AG08396 (cell line): ENCODE results near the gene TMEM26.

Experiments
- DNase-seq: peaks from one replicate; pipeline ENCODE4 v3.0.0; 2012; ENCODE audit warnings: low spot score, mixed read lengths

TMEM26 gene

GRCh38 chr10:61452655-61453641 lies at the start of gene TMEM26:
Gene TMEM26, minus strand, starts transcription at chr10:61453381. Its CDS starts 300 bp downstream, at chr10:61453081.
- DNase-seq = peak; percentile 28

GRCh38 chr10:61500460-61500859 lies 47.3 kb upstream of the TMEM26 start:
- no peak for DNase-seq

DNA sequence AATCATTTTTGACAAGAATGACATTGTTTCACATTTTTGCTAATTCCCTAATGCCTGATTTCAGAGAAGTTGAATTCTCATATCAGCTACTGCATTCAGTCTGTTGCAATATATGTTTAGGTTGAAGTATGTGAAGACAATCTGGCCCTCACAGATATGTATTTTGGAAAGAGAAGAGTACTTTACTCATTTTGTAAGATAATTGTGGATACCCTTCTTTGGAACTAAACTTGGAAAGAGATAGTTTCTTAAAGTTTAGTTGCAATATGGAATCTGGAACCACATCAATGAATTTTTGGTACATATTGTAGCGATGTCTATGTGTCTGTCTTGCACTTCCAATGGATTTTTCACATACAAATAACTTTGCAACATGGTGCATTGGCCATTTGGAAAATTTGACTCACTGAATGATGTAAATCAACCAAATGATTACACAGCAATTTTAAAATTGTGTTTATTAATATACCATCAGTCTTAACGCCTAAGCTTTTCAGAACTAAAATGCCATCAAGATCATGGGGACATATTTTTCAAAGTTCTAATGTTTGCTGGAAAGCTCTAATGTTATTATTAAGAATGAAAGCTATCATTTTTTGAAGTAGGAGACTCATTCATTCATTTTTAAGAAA lies 39.3 kb upstream of the TMEM26 start:
- DNase-seq = no peak

DNA sequence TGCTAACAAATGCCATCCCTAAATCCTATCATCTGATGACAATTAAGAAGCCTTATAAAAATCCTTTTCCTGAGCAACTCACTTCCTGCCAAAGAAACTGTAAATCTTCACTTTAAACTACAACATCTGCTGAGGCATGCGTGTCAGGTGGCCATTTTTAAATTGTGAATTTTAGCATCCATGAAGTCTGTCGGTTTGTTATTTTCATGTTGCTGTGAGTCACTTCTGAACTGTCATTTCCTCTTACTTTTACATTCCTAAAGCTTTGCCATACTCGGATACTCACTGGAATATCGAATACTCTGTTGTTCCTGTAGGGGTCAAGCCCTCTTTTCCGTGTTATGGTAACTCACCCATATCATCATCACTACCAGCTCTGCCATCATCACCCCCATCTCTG lies 34.3 kb upstream of the TMEM26 start:
- peak; percentile 23 for DNase-seq

- DNase-seq = no peak
Observed at GRCh38 chr10:61486738-61487396, 33.7 kb upstream of the TMEM26 start.

DNA sequence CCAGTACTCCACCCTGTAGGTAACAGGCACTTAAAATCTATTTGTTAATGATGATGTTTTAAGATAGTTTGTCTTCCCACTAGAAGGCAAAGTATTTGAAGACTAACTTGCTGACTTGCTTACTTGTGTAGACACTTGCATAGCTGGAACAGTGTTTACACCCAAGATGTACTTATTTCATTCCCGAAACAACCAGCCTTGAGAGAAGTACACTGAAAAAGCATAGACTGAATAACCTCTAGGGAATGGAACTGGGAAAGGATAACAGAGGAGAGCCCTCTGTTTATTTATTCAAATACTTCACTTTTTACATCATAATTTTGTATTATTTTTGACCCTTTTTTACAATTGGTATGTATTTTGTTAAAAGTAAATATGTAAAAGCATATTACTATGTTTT lies 33.1 kb upstream of the TMEM26 start:
- no peak for DNase-seq

- no peak for DNase-seq
Observed at GRCh38 chr10:61481597-61481996, 28.4 kb upstream of the TMEM26 start.

DNA sequence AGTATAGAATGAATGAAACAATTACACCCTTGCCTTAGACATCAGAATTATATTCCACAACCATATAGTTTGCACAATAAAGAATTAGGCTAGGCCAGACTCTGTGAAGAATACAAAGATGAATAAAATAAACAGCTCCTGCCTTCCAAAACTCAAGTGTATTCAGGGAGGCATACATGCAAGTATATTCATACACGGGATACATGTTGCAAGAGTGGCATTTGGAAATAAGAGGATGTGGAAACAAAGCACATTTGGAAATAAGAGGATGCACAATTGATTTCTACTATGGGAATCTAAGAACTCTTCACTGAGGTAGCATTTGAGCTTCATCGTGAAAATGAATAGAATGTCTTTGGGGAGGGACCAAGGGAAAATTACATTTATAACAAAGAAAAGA lies 27.0 kb upstream of the TMEM26 start:
- no peak for DNase-seq

- DNase-seq = no peak
Observed at GRCh38 chr10:61478621-61479312, 25.6 kb upstream of the TMEM26 start.

DNA sequence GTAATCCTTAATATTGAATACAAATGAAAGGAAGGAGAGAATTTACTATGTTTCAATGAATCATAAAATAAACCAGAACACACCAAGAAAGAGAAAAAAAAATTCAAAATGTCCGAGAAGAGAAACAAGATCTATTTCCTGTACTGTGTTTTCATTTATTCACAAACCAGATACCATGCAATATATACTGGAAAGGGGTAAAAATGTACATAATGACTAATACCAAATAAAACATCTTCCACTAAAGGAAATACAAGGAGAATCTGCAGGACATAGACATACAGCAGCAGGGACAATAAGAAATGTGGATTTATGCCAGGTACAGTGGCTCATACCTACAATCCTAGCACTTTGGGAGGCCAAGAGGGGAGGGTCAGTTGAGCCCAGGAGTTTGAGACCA lies 24.3 kb upstream of the TMEM26 start:
- DNase-seq = no peak

GRCh38 chr10:61476529-61476928 lies 23.3 kb upstream of the TMEM26 start:
- no peak for DNase-seq

GRCh38 chr10:61475449-61475873 lies 22.3 kb upstream of the TMEM26 start:
- peak; percentile 5 for DNase-seq

- DNase-seq = no peak
Observed at GRCh38 chr10:61472090-61472674, 19.0 kb upstream of the TMEM26 start.

DNA sequence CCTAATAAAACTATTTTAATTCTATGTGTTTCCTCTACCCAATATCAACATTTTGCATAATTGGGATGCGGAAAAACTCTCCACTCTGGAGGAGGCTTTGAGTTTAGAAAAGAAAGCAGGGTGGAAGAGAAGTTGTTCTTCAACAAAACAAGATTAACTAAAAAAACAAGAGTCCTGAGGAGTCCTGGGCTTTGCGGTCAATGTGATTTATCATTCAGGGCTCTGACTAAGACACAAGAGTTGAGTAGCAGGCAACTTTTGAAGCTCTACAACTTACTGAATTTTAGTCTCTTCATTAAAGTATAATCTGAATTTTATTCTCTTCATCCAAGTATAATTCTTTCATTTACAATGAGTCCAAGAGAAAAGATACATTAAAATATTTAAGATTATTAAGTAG lies 18.3 kb upstream of the TMEM26 start:
- no peak for DNase-seq

DNA sequence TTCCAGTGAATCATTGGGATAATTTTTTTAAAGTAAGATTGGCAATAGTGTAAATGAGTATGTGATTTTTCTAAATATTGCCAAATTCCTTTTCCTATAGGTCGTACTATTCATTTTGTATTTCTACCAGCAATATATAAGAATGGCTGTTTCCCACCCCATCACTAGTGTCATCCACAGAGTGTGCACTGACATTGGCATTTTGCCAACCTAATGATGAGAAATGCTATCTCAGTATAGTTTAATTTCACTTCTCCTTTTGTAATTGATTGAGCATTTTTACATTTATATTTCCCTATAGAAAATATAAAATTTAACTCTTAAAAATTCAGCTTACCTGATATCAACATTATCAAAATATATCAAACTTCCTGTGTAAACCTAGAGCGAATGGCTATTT lies 17.6 kb upstream of the TMEM26 start:
- no peak for DNase-seq

GRCh38 chr10:61465901-61466632 lies 12.9 kb upstream of the TMEM26 start:
- no peak for DNase-seq

DNA sequence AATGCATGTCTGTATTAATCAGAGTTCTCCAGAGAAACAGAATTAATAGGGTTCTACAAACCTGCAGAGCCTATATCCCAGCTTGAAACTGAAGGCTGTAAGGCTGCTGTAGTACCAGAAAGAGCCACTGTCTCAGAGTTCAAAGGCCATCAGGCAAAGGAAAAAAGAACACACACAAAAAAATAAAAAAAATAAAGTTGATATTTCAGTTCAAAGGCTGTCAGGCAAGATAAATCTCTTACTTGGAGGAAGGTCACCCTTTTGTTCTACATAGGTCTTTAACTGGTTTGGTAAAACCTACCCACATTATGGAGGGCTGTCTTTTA lies 12.0 kb upstream of the TMEM26 start:
- DNase-seq = no peak

DNA sequence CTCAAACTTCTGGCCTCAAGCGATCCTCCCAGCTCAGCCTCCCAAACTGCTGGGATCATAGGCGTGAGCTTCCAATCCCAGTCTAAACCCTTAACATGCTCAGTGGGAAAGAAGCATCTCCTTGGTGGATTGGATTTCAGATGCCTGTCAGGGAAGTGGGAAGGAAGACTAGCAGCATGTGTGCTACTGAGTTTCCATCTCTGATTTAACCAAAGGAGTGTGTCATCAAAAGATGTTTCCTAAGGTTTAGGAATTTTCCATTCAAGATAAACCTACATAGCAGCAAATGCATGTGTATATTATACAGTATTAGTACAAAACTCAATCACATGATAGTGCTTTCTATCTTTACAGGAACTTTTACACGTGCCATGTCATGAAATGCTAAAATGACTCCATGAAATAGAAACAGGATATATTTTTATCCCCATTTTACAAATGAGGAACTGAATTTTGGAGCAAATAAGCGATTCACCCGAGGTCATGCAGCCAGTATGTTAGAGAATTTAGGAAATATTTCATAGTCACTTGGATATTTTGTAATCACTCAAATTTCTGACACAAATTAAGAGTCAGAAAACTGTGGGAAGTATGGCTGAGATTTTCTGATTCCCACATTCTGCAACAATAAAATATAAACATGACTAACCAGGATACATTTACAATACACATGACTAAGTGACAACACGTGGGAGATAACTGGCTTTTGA lies 11.4 kb upstream of the TMEM26 start:
- DNase-seq = peak; percentile 9

- no peak for DNase-seq
Observed at GRCh38 chr10:61463035-61463909, 10.1 kb upstream of the TMEM26 start.

- no peak for DNase-seq
Observed at GRCh38 chr10:61460835-61461234, 7.7 kb upstream of the TMEM26 start.
